ENCODE measurements around the gene IL20. TPM values are rescaled to one million over a fixed set of nuclear protein-coding genes. Genes with fewer than 3 reads are reported as not detected.

Gene IL20
- total and polyA plus RNA-seq, 10 of the 15 experiments (the other 5 are each of a cell fraction or from before 2014, with no cell fraction given): 0.08 to 0.13 TPM; not detected in 8

DNA sequence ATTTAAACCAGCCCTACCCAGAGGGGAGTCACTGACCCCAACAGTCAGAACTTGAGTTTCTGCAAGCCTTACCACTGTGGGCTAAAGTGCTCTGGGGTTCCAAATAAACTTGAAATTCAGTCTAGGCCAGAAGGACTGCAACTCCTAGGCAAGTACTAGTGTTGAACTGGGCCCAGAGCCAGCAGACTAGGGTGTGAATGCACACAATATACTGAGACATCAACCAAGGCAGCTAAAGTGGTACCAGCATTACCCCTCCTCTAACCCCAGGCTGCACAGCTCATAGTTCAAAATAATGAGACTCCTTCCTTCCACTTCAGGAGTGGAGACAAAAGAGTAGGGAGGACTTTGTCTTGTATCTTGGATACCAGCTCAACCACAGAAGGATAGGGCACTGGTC is 18.9 kb upstream of the IL20 start:
- Histone ChIP-seq H3K4me3 (no peak overlapping the region), H4K20me1 (ENCODE audit: control insufficient read depth, insufficient read depth) (no peaks in the 10 kb centered on the region), H3K79me2 (ENCODE audit: control insufficient read depth, insufficient read depth, low read length) (no peaks in the 10 kb centered on the region), H3K36me3 (ENCODE audit: control insufficient read depth in 2 of 2, insufficient read depth in 2 of 2, low read length in 1 of 2) (no peaks in the 10 kb centered on the region), H3K4me1 (ENCODE audit: control insufficient read depth, insufficient read depth, low read length) (no peaks in the 10 kb centered on the region), H2AFZ (ENCODE audit: control insufficient read depth, low read depth, low read length) (no peak overlapping the region), H3K9me3 (replicated peaks; ENCODE audit: control insufficient read depth, insufficient read depth, low read length) (no peaks in the 10 kb centered on the region), H3K27ac (ENCODE audit: control insufficient read depth, insufficient read depth) (no peak overlapping the region), H3K27me3 (replicated peaks in 1 of 2; ENCODE audit: control insufficient read depth in 2 of 2, insufficient read depth in 2 of 2, low read length in 1 of 2) (no peaks in the 10 kb centered on the region), H3K9ac (ENCODE audit: control insufficient read depth, insufficient read depth, low read length) (no peak overlapping the region), H3K4me2 (ENCODE audit: control insufficient read depth, insufficient read depth) (no peak overlapping the region)
- ChIA-PET CTCF (interaction anchor here (1.2 to 3.9 kb wide), 5 partner anchors 37 to 136 kb away, joined by 3 to 14 read pairs (median 5); no protein-coding TSS in a partner anchor), RAD21 (ENCODE audit: unreplicated experiment) (no interaction called here), SMC1A (ENCODE audit: uncharacterized antibody, unreplicated experiment) (interaction anchor here (1.1 to 3.2 kb wide), 4 partner anchors 11 to 136 kb away, joined by 3 to 18 read pairs (median 5); no protein-coding TSS in a partner anchor), POLR2A (interaction anchor here (0.6 kb wide), 1 partner anchor 136 kb away, joined by 3 read pairs; no protein-coding TSS in a partner anchor)
- ATAC-seq: no peak
- BruUV-seq (replicated peaks): no TSS peak
- DNase-seq (ENCODE audit: low read depth, low spot score): no peak
- intact Hi-C loops (cut with micrococcal nuclease; ENCODE audit: unreplicated experiment) (no loop called here), in situ Hi-C loops (cut with MboI) (no loop called here)
- no peak for FAIRE-seq
- no peak for TF ChIP-seq SMC3 (IDR thresholded peaks at IDR 0.05; ENCODE audit: borderline replicate concordance, low read length)
- TF ChIP-seq, protein P1, sequence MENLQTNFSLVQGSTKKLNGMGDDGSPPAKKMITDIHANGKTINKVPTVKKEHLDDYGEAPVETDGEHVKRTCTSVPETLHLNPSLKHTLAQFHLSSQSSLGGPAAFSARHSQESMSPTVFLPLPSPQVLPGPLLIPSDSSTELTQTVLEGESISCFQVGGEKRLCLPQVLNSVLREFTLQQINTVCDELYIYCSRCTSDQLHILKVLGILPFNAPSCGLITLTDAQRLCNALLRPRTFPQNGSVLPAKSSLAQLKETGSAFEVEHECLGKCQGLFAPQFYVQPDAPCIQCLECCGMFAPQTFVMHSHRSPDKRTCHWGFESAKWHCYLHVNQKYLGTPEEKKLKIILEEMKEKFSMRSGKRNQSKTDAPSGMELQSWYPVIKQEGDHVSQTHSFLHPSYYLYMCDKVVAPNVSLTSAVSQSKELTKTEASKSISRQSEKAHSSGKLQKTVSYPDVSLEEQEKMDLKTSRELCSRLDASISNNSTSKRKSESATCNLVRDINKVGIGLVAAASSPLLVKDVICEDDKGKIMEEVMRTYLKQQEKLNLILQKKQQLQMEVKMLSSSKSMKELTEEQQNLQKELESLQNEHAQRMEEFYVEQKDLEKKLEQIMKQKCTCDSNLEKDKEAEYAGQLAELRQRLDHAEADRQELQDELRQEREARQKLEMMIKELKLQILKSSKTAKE (IDR thresholded peaks at IDR 0.05; ENCODE audit: low read depth, poor library complexity, severe bottlenecking): no peak
- TF ChIP-seq CREM (IDR thresholded peaks at IDR 0.05; ENCODE audit: low read depth): no peak
- no peak for TF ChIP-seq BHLHE40 (IDR thresholded peaks at IDR 0.05; ENCODE audit: borderline replicate concordance in 1 of 2, low read depth in 2 of 2, low read length in 1 of 2)
- TF ChIP-seq LARP7 (IDR thresholded peaks at IDR 0.05): no peak
- no peak for TF ChIP-seq EGR1 (IDR thresholded peaks at IDR 0.05; ENCODE audit: borderline replicate concordance in 1 of 2, low read depth in 2 of 2, low read length in 2 of 2)
- no peak for TF ChIP-seq CBFB (IDR thresholded peaks at IDR 0.05; ENCODE audit: low read depth)
- TF ChIP-seq, protein P2, sequence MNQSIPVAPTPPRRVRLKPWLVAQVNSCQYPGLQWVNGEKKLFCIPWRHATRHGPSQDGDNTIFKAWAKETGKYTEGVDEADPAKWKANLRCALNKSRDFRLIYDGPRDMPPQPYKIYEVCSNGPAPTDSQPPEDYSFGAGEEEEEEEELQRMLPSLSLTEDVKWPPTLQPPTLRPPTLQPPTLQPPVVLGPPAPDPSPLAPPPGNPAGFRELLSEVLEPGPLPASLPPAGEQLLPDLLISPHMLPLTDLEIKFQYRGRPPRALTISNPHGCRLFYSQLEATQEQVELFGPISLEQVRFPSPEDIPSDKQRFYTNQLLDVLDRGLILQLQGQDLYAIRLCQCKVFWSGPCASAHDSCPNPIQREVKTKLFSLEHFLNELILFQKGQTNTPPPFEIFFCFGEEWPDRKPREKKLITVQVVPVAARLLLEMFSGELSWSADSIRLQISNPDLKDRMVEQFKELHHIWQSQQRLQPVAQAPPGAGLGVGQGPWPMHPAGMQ (IDR thresholded peaks at IDR 0.05; ENCODE audit: borderline replicate concordance): no peak
- no peak for TF ChIP-seq CEBPB (IDR thresholded peaks at IDR 0.05; ENCODE audit: borderline replicate concordance in 1 of 2, low read depth in 2 of 2, low read length in 2 of 2)
- TF ChIP-seq ETV6 (conservative IDR thresholded peaks at IDR 0.05 in 1 of 2, IDR thresholded peaks at IDR 0.05 in 1 of 2; ENCODE audit: borderline replicate concordance in 1 of 2, low read depth in 1 of 2): no peak
- TF ChIP-seq RAD51 (IDR thresholded peaks at IDR 0.05): no peak
- TF ChIP-seq PML (IDR thresholded peaks at IDR 0.05; ENCODE audit: low read length): no peak
- TF ChIP-seq PAX5 (IDR thresholded peaks at IDR 0.05; ENCODE audit: borderline replicate concordance, low read depth, low read length): no peak
- TF ChIP-seq, protein P3, sequence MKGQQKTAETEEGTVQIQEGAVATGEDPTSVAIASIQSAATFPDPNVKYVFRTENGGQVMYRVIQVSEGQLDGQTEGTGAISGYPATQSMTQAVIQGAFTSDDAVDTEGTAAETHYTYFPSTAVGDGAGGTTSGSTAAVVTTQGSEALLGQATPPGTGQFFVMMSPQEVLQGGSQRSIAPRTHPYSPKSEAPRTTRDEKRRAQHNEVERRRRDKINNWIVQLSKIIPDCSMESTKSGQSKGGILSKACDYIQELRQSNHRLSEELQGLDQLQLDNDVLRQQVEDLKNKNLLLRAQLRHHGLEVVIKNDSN (IDR thresholded peaks at IDR 0.05; ENCODE audit: borderline replicate concordance, extremely low read length, insufficient read depth, low read depth, low read length): no peak
- TF ChIP-seq, protein P4, sequence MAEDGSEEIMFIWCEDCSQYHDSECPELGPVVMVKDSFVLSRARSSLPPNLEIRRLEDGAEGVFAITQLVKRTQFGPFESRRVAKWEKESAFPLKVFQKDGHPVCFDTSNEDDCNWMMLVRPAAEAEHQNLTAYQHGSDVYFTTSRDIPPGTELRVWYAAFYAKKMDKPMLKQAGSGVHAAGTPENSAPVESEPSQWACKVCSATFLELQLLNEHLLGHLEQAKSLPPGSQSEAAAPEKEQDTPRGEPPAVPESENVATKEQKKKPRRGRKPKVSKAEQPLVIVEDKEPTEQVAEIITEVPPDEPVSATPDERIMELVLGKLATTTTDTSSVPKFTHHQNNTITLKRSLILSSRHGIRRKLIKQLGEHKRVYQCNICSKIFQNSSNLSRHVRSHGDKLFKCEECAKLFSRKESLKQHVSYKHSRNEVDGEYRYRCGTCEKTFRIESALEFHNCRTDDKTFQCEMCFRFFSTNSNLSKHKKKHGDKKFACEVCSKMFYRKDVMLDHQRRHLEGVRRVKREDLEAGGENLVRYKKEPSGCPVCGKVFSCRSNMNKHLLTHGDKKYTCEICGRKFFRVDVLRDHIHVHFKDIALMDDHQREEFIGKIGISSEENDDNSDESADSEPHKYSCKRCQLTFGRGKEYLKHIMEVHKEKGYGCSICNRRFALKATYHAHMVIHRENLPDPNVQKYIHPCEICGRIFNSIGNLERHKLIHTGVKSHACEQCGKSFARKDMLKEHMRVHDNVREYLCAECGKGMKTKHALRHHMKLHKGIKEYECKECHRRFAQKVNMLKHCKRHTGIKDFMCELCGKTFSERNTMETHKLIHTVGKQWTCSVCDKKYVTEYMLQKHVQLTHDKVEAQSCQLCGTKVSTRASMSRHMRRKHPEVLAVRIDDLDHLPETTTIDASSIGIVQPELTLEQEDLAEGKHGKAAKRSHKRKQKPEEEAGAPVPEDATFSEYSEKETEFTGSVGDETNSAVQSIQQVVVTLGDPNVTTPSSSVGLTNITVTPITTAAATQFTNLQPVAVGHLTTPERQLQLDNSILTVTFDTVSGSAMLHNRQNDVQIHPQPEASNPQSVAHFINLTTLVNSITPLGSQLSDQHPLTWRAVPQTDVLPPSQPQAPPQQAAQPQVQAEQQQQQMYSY (CRISPR knock-in tag; IDR thresholded peaks at IDR 0.05): no peak

Measured in GM12878 (cell line).